Activated B cell treated with CpG ODN at 0.5 μM for 24 hours (primary cell): ENCODE measurements around the gene WDR47. TPM values are rescaled to one million over a fixed set of nuclear protein-coding genes. Genes with fewer than 3 reads are reported as not detected.

ENCODE experiments used
- ATAC-seq: fragments of 200-7000 bp; cut with Tn5 transposase; one replicate; pipeline ENCODE4 v1.10.0; 2021; ENCODE audit warnings: low read depth, mild to moderate bottlenecking, moderate library complexity
- CTCF ChIA-PET: fragments of 350-600 bp; sonication (Branson Sonifier 250); formaldehyde crosslinking; loops from one replicate; lab custom pipeline; 2021; ENCODE audit warnings: antibody characterized with exemption; lab: Charles Lee
- POLR2A ChIA-PET: fragments of 350-600 bp; sonication (Branson Sonifier 250); formaldehyde crosslinking; loops from one replicate; lab custom pipeline; 2021; ENCODE audit warnings: antibody characterized with exemption; lab: Charles Lee
- DNase-seq: peaks from one replicate; pipeline ENCODE4 v3.0.0; 2022
- H3K27ac Mint-ChIP-seq: one replicate; pipeline ENCODE4 v1.8.0; 2020; ENCODE audit warnings: mixed read lengths
- H3K27me3 Mint-ChIP-seq: one replicate; pipeline ENCODE4 v1.8.0; 2021; ENCODE audit warnings: mixed read lengths
- H3K36me3 Mint-ChIP-seq: one replicate; pipeline ENCODE4 v1.8.0; 2021; ENCODE audit warnings: low read depth, mixed read lengths
- H3K4me1 Mint-ChIP-seq: one replicate; pipeline ENCODE4 v1.8.0; 2021; ENCODE audit warnings: mixed read lengths
- H3K4me3 Mint-ChIP-seq: one replicate; pipeline ENCODE4 v1.8.0; 2020; ENCODE audit warnings: mild to moderate bottlenecking, mixed read lengths
- H3K9me3 Mint-ChIP-seq: one replicate; pipeline ENCODE4 v1.8.0; 2020; ENCODE audit warnings: mixed read lengths
- intact Hi-C: fragments of 100-400 bp; cut with micrococcal nuclease; formaldehyde crosslinking; loops from one replicate; pipeline ENCODE4 v1.15.1; 2024
- total RNA-seq: library from RNA; stranded (reverse); gene quantifications from 2 replicates; pipeline ENCODE4 v1.2.3, GENCODE V29; 2022
- TF ChIP-seq, protein P1 (sequence below): fragments of 200-600 bp; IDR thresholded peaks from one replicate; pipeline ENCODE4 v1.8.0; 2022; ENCODE audit warnings: antibody characterized with exemption, mild to moderate bottlenecking

Gene WDR47
- total RNA-seq, 1 donor from 2014 or later: 10.9 TPM

DNA sequence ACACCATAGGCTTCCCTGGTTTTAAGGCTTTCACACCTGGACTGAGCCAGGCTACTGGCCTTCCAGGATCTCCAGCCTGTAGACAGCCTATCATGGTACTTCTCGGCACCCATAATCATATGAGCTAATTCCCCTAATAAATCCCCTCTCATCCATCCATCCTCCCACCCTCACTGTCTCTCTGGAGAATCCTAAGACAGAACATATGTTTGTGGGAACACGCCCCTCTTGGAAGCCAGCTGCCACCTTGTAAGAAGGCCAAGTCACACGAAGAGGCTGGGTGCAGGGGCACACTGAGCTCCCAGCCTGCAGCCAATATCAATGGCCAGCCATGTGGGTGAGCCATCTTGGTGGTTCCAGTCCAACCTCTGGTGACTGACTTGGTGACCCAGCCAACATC is 86.0 kb downstream of the WDR47 start:
- Mint-ChIP-seq H3K4me1 (peaks cover 24% of the 10 kb centered on the region), H3K27ac (no peak overlapping the region), H3K4me3 (no peak overlapping the region), H3K27me3 (no peaks in the 10 kb centered on the region), H3K36me3 (peaks cover 47% of the 10 kb centered on the region), H3K9me3 (no peaks in the 10 kb centered on the region)
- no peak for DNase-seq
- TF ChIP-seq, protein P1, sequence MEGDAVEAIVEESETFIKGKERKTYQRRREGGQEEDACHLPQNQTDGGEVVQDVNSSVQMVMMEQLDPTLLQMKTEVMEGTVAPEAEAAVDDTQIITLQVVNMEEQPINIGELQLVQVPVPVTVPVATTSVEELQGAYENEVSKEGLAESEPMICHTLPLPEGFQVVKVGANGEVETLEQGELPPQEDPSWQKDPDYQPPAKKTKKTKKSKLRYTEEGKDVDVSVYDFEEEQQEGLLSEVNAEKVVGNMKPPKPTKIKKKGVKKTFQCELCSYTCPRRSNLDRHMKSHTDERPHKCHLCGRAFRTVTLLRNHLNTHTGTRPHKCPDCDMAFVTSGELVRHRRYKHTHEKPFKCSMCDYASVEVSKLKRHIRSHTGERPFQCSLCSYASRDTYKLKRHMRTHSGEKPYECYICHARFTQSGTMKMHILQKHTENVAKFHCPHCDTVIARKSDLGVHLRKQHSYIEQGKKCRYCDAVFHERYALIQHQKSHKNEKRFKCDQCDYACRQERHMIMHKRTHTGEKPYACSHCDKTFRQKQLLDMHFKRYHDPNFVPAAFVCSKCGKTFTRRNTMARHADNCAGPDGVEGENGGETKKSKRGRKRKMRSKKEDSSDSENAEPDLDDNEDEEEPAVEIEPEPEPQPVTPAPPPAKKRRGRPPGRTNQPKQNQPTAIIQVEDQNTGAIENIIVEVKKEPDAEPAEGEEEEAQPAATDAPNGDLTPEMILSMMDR: no peak
- intact Hi-C loops: no loop called here
- CTCF ChIA-PET: no interaction called here
- no peak for ATAC-seq
- POLR2A ChIA-PET: no interaction called here

DNA sequence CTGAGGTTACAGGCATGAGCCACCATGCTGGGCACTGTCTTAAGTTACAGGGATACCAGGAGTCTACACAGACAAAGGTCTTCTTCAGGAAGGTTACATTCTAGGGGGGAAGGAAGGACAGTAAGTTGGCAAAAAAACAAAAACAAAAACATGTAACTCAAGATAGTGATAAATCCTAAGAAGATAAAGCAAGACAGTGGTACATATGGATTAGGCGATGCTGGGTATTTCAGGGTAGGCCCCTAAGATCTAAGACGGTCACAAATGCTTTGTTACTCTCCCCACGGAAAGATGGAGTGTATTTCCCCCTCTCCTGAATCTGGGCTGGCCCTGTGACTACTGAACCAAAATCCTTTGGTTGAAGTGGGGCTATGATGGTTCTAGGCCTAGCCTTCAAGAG is 86.8 kb downstream of the WDR47 start:
- peaks cover 44% of the 10 kb centered on the region for H3K36me3 Mint-ChIP-seq
- DNase-seq: no peak
- no peaks in the 10 kb centered on the region for H3K27me3 Mint-ChIP-seq
- CTCF ChIA-PET: no interaction called here
- H3K4me1 Mint-ChIP-seq: peaks cover 17% of the 10 kb centered on the region
- TF ChIP-seq, protein P1: no peak
- H3K4me3 Mint-ChIP-seq: no peak overlapping the region
- intact Hi-C loops: no loop called here
- no peak for ATAC-seq
- POLR2A ChIA-PET: no interaction called here
- no peak overlapping the region for H3K27ac Mint-ChIP-seq
- H3K9me3 Mint-ChIP-seq: no peaks in the 10 kb centered on the region

DNA sequence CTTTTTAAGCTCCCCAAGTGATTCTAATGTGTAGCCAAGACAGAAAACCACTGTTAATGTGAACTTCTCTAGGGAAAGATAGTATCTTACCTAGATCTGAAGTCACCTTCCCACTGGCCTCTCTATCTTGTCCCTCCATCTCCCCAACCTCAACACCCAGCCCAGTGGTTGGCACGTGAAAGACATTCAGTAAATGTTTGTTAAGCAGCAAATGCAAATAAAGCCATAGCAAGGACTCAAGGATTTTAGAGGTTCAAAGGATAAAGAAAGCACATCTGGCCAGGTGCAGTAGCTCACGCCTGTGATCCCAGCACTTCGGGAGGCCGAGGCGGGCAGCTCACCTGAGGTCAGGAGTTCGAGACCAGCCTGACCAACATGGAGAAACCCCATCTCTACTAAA is 88.5 kb downstream of the WDR47 start:
- ATAC-seq (no peak), DNase-seq (no peak)
- intact Hi-C loops: no loop called here
- Mint-ChIP-seq H3K4me3 (no peak overlapping the region), H3K36me3 (peaks cover 37% of the 10 kb centered on the region), H3K27me3 (no peaks in the 10 kb centered on the region), H3K9me3 (no peaks in the 10 kb centered on the region), H3K27ac (no peak overlapping the region), H3K4me1 (peaks cover 13% of the 10 kb centered on the region)
- CTCF ChIA-PET: no interaction called here
- POLR2A ChIA-PET: no interaction called here
- TF ChIP-seq, protein P1: no peak

DNA sequence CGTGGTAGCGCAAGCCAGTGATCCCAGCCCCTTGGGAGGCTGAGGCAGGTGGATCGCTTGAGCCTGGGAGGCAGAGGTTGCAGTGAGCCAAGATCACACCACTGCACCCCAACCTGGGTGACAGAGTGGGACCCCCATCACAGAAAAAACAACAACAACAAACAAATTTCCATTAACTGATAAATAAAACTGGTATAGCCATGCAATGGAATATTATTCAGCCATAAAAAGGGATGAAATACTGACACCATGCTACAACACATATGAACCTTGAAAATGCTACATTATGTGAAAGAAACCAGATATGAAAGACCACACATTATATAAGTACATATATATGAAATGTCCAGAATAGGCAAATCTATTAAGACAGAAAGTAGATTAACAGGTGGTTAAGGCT is 90.7 kb downstream of the WDR47 start:
- Mint-ChIP-seq H3K27ac (no peak overlapping the region), H3K4me3 (no peak overlapping the region), H3K9me3 (no peaks in the 10 kb centered on the region), H3K4me1 (peaks cover 15% of the 10 kb centered on the region), H3K27me3 (no peaks in the 10 kb centered on the region), H3K36me3 (peaks cover 34% of the 10 kb centered on the region)
- POLR2A ChIA-PET: no interaction called here
- intact Hi-C loops: no loop called here
- DNase-seq (no peak), ATAC-seq (no peak)
- CTCF ChIA-PET: no interaction called here
- TF ChIP-seq, protein P1: no peak

DNA sequence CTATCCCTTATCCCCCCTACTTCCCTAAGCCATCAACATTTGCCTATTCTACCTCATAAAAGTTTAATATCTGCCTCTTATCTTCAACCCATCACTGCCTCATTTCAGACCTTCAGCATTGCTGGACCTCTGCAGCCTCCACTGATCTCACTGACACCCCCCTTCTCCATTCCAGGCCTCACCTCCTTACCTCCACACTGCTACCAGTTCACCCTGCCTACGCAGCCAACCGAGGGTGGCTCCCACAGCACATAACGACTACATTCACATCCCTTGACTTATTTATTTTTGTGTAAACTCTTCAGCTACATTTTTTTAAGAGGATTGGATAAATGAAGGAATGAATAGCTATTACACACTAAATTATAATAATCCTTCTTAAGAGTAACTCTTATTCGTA is 92.9 kb downstream of the WDR47 start:
- CTCF ChIA-PET: interaction anchor here (0.6 kb wide), 1 partner anchor 151 kb away, joined by 3 read pairs; no protein-coding TSS in a partner anchor
- no peak overlapping the region for H3K27ac Mint-ChIP-seq

More for the DNA sequence above, 92.9 kb downstream of the WDR47 start:
- peaks cover 26% of the 10 kb centered on the region for H3K36me3 Mint-ChIP-seq
- POLR2A ChIA-PET: no interaction called here
- DNase-seq (no peak), ATAC-seq (no peak)
- H3K27me3 Mint-ChIP-seq: no peaks in the 10 kb centered on the region
- intact Hi-C loops: no loop called here
- TF ChIP-seq, protein P1: no peak
- H3K4me3 Mint-ChIP-seq: no peak overlapping the region
- H3K4me1 Mint-ChIP-seq: peaks cover 11% of the 10 kb centered on the region
- no peaks in the 10 kb centered on the region for H3K9me3 Mint-ChIP-seq
